WI38 (cell line): ENCODE measurements around the gene RAB3IL1.
A peak's percentile ranks its signal among the peaks of the same experiment; 100 is the strongest.
"Not testable (repeated sequence)": the region's sequence is repeated elsewhere in the genome, so short reads cannot be mapped to it uniquely, and the experiment has no call there.

Source experiments
- H3K4me3 ChIP-seq: 2 replicates; pipeline ENCODE4 v1.5.1; 2011; ENCODE audit warnings: low read depth, mild to moderate bottlenecking, control low read depth, low read length
- TF ChIP-seq, protein P1 (sequence below): IDR thresholded peaks from 2 replicates; pipeline ENCODE4 v1.5.1; 2012; ENCODE audit warnings: low read depth, mild to moderate bottlenecking, control low read depth, low read length

RAB3IL1 gene

GRCh38 chr11:61956191-61957020, 39.0 kb upstream of the RAB3IL1 start:
- TF ChIP-seq, protein P1, sequence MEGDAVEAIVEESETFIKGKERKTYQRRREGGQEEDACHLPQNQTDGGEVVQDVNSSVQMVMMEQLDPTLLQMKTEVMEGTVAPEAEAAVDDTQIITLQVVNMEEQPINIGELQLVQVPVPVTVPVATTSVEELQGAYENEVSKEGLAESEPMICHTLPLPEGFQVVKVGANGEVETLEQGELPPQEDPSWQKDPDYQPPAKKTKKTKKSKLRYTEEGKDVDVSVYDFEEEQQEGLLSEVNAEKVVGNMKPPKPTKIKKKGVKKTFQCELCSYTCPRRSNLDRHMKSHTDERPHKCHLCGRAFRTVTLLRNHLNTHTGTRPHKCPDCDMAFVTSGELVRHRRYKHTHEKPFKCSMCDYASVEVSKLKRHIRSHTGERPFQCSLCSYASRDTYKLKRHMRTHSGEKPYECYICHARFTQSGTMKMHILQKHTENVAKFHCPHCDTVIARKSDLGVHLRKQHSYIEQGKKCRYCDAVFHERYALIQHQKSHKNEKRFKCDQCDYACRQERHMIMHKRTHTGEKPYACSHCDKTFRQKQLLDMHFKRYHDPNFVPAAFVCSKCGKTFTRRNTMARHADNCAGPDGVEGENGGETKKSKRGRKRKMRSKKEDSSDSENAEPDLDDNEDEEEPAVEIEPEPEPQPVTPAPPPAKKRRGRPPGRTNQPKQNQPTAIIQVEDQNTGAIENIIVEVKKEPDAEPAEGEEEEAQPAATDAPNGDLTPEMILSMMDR, result no peak
- H3K4me3 ChIP-seq, result no peak overlapping the region

GRCh38 chr11:61955422-61956135, 38.2 kb upstream of the RAB3IL1 start:
- TF ChIP-seq, protein P1, result no peak
- H3K4me3 ChIP-seq, result peak overlapping the region; percentile 45

DNA sequence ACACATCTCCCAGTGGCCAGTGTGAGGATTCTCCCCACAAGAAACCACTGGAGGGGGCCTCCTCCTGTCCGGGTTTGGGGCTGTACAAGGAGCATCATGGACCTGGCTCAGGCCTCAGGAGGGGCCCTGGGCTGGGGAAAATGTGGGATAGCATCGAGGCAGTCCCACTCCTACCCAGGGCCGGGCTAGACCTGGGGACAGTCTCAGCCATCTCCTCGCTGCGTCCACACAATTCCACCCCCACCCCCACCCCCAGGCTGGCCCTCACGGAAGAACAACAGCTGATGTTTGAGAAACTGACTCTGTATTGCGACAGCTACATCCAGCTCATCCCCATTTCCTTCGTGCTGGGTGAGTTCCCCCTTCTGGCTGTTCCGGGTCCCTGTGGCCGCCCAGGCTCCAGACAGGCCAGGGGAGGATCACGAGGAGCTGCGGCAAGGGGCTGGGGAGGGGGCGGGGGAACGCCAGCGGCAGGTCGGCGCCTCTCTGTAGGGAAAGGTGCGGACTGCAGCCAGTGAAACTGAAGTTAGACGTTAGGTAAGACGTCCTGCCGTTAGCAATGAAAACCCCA, 37.6 kb upstream of the RAB3IL1 start:
- TF ChIP-seq, protein P1, result no peak
- peak overlapping the region; percentile 45 for H3K4me3 ChIP-seq

DNA sequence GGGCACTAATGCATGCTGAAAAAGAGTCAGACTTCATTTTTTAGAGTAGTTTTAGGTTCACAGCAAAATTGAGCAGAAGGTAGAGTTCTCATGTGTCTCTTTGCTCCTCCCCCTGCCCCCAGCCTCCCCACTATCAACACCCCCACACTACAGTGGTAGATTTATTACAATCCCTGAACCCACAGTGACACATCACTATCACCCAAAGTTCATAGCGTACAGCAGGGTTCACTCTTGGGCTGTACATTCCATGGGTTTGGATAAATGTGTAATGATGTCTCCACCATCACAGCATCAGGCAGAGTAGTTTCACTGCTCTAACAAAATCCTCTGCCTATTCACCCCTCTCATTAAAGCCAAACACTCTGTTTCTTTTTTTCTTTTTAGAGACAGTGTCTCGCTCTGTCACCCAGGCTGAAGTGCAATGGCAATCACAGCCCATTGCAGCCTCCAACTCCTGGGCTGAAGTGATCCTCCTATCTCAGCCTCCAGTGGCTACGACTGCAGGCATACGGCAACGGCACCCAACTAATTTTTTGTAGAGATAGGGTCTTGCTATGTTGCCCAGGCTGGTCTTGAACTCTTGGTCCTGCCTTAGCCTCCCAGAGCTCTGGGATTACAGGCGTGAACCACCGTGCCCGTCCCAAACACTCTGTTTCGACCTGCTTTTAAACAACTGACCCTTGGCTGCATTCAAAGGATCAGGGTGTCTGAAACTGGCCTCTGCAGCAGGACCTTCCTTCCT, 36.9 kb upstream of the RAB3IL1 start:
- TF ChIP-seq, protein P1, result no peak
- H3K4me3 ChIP-seq, result no peak overlapping the region

DNA sequence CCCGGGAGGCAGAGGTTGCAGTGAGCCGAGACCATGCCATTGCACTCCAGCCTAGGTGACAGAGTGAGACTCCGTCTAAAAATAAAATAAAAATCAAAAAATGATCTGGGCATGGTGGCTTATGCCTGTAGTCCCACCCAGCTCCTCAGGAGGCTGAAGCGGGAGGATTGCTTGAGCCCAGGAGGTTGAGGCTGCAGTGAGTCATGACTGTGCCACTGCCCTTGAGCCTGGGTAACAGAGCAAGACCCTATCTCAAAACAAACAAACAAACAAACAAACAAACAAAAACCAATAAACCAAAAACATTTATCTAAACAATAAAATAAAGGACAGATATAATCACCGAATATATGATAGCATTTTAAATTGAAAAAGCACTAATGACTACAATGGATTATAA, 36.3 kb upstream of the RAB3IL1 start:
- not testable (repeated sequence) for H3K4me3 ChIP-seq

DNA sequence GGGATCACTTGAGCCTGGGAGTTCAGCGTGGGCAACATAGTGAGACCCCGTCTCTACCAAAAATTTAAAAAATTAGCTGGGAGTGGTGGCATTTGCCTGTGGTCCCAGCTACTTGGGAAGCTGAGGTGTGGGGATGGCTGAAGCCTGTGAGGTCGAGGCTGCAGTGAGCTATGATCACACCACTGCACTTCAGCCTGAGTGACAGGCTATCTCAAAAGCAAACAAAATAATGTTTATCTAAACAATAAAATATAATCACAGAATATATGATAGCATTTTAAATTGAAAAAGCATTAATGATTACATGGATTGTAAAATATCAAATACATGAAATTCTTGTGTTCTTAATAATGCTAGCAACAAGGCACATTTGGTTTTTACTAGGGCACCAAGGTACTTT, 35.5 kb upstream of the RAB3IL1 start:
- TF ChIP-seq, protein P1, result no peak
- no peak overlapping the region for H3K4me3 ChIP-seq

- no peak overlapping the region for H3K4me3 ChIP-seq
- TF ChIP-seq, protein P1, result no peak
Observed at GRCh38 chr11:61951484-61952135, 34.2 kb upstream of the RAB3IL1 start.
